B cell (primary cell): ENCODE data around the gene PTPRS.
"Not testable (repeated sequence)": the region's sequence is repeated elsewhere in the genome, so short reads cannot be mapped to it uniquely, and the experiment has no call there.

ENCODE experiments used
- EZH2 ChIP-seq: IDR thresholded peaks from 2 replicates; pipeline ENCODE4 v1.6.1; 2012; ENCODE audit warnings: borderline replicate concordance, low read depth, mild to moderate bottlenecking, moderate library complexity, low read length; ENCODE audit not compliant: insufficient read depth, poor library complexity, severe bottlenecking
- TF ChIP-seq, protein P1 (sequence below): fragments of 200-600 bp; IDR thresholded peaks from one replicate; pipeline ENCODE4 v1.8.0; 2022; ENCODE audit warnings: antibody characterized with exemption, mild to moderate bottlenecking

DNA sequence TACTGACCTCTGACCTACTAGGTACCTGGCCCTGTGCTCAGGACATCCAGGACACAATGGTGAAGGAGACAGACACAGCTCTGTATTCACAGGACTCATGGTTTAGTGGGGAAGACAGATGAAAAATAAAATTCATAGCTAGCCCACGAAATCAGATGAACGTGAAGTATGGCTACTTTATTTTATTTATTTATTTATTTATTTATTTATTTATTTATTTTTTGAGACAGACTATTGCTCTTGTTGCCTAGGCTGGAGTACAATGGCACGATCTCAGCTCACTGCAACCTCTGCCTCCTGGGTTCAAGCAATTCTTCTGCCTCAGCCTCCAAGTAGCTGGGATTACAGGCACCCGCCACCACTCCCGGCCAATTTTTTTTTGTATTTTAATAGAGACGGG, 40.6 kb upstream of the PTPRS start:
- TF ChIP-seq, protein P1, sequence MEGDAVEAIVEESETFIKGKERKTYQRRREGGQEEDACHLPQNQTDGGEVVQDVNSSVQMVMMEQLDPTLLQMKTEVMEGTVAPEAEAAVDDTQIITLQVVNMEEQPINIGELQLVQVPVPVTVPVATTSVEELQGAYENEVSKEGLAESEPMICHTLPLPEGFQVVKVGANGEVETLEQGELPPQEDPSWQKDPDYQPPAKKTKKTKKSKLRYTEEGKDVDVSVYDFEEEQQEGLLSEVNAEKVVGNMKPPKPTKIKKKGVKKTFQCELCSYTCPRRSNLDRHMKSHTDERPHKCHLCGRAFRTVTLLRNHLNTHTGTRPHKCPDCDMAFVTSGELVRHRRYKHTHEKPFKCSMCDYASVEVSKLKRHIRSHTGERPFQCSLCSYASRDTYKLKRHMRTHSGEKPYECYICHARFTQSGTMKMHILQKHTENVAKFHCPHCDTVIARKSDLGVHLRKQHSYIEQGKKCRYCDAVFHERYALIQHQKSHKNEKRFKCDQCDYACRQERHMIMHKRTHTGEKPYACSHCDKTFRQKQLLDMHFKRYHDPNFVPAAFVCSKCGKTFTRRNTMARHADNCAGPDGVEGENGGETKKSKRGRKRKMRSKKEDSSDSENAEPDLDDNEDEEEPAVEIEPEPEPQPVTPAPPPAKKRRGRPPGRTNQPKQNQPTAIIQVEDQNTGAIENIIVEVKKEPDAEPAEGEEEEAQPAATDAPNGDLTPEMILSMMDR, result not testable (repeated sequence)
- not testable (repeated sequence) for TF ChIP-seq EZH2
